ENCODE measurements around the gene PEX12.
A peak's percentile ranks its signal among the peaks of the same experiment; 100 is the strongest.
"Not testable (repeated sequence)": the region's sequence is repeated elsewhere in the genome, so short reads cannot be mapped to it uniquely, and the experiment has no call there.

PEX12 gene

GRCh38 chr17:35568561-35568960, 9.8 kb downstream of the PEX12 start:
- TF ChIP-seq ESRRG (CRISPR knock-in tag; IDR thresholded peaks at IDR 0.05) (no peak), ZNF565 (CRISPR knock-in tag; conservative IDR thresholded peaks at IDR 0.05; ENCODE audit: low read depth) (no peak), SNAI2 (CRISPR knock-in tag; IDR thresholded peaks at IDR 0.05) (no peak), ZFP30 (CRISPR knock-in tag; IDR thresholded peaks at IDR 0.05) (no peak), CSRNP3 (CRISPR knock-in tag; IDR thresholded peaks at IDR 0.05) (no peak), CSDC2 (CRISPR knock-in tag; IDR thresholded peaks at IDR 0.05) (no peak), RARB (CRISPR knock-in tag; IDR thresholded peaks at IDR 0.05) (no peak), ZC3H10 (CRISPR knock-in tag; IDR thresholded peaks at IDR 0.05) (no peak)
- ATAC-seq: peak; percentile 68

- TF ChIP-seq CSDC2 (CRISPR knock-in tag; IDR thresholded peaks at IDR 0.05) (no peak), ARNTL (CRISPR knock-in tag; IDR thresholded peaks at IDR 0.05; ENCODE audit: borderline replicate concordance, low read depth) (no peak), CSRNP3 (CRISPR knock-in tag; IDR thresholded peaks at IDR 0.05) (no peak), BACH2 (CRISPR knock-in tag; IDR thresholded peaks at IDR 0.05; ENCODE audit: borderline replicate concordance) (no peak), ISL1 (CRISPR knock-in tag; IDR thresholded peaks at IDR 0.05) (no peak), GLIS3 (CRISPR knock-in tag; IDR thresholded peaks at IDR 0.05) (no peak), ZFP30 (CRISPR knock-in tag; IDR thresholded peaks at IDR 0.05) (no peak), ZNF8 (CRISPR knock-in tag; IDR thresholded peaks at IDR 0.05) (no peak), POU6F1 (CRISPR knock-in tag; IDR thresholded peaks at IDR 0.05; ENCODE audit: borderline replicate concordance, low read depth) (no peak), ZNF70 (CRISPR knock-in tag; IDR thresholded peaks at IDR 0.05) (no peak), RARB (CRISPR knock-in tag; IDR thresholded peaks at IDR 0.05) (no peak), TCF4 (CRISPR knock-in tag; IDR thresholded peaks at IDR 0.05; ENCODE audit: borderline replicate concordance) (no peak)
Measured at GRCh38 chr17:35566968-35567367, 11.4 kb downstream of the PEX12 start.

GRCh38 chr17:35563181-35563580, 15.2 kb downstream of the PEX12 start:
- ATAC-seq: not testable (repeated sequence)

More at GRCh38 chr17:35566968-35567367, 11.4 kb downstream of the PEX12 start:
- no peak for ATAC-seq

- ATAC-seq: no peak
- TF ChIP-seq ZNF8 (CRISPR knock-in tag; IDR thresholded peaks at IDR 0.05): no peak
- TF ChIP-seq TSHZ2 (CRISPR knock-in tag; IDR thresholded peaks at IDR 0.05): no peak
- no peak for TF ChIP-seq ZFP30 (CRISPR knock-in tag; IDR thresholded peaks at IDR 0.05)
- no peak for TF ChIP-seq TOX (CRISPR knock-in tag; IDR thresholded peaks at IDR 0.05; ENCODE audit: borderline replicate concordance)
- TF ChIP-seq CREB5 (CRISPR knock-in tag; IDR thresholded peaks at IDR 0.05; ENCODE audit: low read depth): no peak
- no peak for TF ChIP-seq RARB (CRISPR knock-in tag; IDR thresholded peaks at IDR 0.05)
- TF ChIP-seq ZNF565 (CRISPR knock-in tag; conservative IDR thresholded peaks at IDR 0.05; ENCODE audit: low read depth): no peak
- no peak for TF ChIP-seq ZFP3 (CRISPR knock-in tag; IDR thresholded peaks at IDR 0.05)
- TF ChIP-seq CSRNP3 (CRISPR knock-in tag; IDR thresholded peaks at IDR 0.05): no peak
- TF ChIP-seq ESRRG (CRISPR knock-in tag; IDR thresholded peaks at IDR 0.05): no peak
Measured at GRCh38 chr17:35560703-35561102, 17.7 kb downstream of the PEX12 start, which contains the start of gene SLFN14. SLFN14 (minus strand) TSS chr17:35560819; CDS start chr17:35558062, 2,757 bp downstream.

Data from SK-N-SH treated with all-trans-retinoic acid at 6 μM for 48 hours (cell line).